GM19397 (cell line): ENCODE data around the gene IL18BP.

Experiments
- ATAC-seq: cut with Tn5 transposase; IDR thresholded peaks from one replicate; pipeline ENCODE4 v1.9.1; 2021; ENCODE audit warnings: mild to moderate bottlenecking, moderate library complexity; ENCODE audit not compliant: unreplicated experiment

IL18BP gene

GRCh38 chr11:71996517-71996916 is 2.2 kb upstream of the IL18BP start:
- no peak for ATAC-seq

DNA sequence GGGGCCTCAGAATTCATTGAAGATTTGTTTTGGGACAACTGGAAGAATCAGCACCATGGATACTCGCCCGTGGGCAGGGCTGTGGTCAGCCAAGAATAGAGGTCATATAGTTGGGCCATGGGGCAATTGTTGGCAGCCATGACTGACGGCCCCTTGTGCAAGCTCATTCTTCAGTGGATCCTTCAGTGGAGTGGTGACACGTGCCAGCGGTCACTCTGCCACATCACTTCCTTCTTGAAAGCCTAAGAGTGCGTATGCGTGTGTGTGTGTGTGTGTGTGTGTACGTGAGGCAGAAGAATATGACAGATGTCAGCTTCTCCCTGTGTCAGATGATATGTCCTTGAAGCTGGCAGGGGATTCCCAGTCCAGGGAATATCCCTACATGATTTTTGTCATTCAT is 1.8 kb upstream of the IL18BP start:
- no peak for ATAC-seq

- no peak for ATAC-seq
Measured at GRCh38 chr11:71997594-71997993, 1.1 kb upstream of the IL18BP start.

GRCh38 chr11:71998061-71998460 is 648 bp upstream of the IL18BP start:
- ATAC-seq = no peak

DNA sequence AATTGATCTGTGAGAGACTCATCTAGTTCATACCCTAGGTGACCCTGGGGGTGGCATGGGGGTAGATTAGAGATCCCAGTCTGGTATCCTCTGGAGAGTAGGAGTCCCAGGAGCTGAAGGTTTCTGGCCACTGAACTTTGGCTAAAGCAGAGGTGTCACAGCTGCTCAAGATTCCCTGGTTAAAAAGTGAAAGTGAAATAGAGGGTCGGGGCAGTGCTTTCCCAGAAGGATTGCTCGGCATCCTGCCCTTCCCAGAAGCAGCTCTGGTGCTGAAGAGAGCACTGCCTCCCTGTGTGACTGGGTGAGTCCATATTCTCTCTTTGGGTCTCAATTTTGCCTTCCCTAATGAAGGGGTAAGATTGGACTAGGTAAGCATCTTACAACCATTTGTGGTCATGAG is 653 bp downstream of the IL18BP start:
- no peak for ATAC-seq

GRCh38 chr11:71999798-72000197 is 1.1 kb downstream of the IL18BP start:
- ATAC-seq = no peak

GRCh38 chr11:72000202-72000867 is 1.6 kb downstream of the IL18BP start:
- ATAC-seq = no peak

DNA sequence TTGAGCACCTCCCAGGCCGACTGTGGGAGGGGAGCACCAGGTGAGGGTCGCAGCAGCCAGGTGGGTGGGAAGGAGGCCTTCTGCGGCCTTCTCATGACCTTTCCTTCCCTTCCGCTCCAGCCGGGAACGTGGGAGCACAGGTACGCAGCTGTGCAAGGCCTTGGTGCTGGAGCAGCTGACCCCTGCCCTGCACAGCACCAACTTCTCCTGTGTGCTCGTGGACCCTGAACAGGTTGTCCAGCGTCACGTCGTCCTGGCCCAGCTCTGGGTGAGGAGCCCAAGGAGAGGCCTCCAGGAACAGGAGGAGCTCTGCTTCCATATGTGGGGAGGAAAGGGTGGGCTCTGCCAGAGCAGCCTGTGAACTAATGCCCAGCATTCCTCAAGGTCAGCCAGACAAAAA is 2.6 kb downstream of the IL18BP start:
- ATAC-seq = no peak

DNA sequence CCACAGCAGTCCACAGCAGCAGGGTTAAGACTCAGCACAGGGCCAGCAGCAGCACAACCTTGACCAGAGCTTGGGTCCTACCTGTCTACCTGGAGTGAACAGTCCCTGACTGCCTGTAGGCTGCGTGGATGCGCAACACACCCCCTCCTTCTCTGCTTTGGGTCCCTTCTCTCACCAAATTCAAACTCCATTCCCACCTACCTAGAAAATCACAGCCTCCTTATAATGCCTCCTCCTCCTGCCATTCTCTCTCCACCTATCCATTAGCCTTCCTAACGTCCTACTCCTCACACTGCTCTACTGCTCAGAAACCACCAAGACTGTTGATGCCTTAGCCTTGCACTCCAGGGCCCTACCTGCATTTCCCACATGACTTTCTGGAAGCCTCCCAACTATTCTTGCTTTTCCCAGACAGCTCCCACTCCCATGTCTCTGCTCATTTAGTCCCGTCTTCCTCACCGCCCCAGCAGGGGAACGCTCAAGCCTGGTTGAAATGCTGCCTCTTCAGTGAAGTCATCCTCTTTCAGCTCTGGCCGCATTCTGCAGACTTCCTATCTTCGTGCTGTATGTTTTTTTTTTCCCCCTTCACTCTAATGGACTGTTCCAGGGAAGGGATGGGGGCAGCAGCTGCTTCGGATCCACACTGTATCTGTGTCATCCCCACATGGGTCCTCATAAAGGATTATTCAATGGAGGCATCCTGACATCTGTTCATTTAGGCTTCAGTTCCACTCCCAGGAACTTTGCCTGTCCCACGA is 3.3 kb downstream of the IL18BP start:
- ATAC-seq = no peak

DNA sequence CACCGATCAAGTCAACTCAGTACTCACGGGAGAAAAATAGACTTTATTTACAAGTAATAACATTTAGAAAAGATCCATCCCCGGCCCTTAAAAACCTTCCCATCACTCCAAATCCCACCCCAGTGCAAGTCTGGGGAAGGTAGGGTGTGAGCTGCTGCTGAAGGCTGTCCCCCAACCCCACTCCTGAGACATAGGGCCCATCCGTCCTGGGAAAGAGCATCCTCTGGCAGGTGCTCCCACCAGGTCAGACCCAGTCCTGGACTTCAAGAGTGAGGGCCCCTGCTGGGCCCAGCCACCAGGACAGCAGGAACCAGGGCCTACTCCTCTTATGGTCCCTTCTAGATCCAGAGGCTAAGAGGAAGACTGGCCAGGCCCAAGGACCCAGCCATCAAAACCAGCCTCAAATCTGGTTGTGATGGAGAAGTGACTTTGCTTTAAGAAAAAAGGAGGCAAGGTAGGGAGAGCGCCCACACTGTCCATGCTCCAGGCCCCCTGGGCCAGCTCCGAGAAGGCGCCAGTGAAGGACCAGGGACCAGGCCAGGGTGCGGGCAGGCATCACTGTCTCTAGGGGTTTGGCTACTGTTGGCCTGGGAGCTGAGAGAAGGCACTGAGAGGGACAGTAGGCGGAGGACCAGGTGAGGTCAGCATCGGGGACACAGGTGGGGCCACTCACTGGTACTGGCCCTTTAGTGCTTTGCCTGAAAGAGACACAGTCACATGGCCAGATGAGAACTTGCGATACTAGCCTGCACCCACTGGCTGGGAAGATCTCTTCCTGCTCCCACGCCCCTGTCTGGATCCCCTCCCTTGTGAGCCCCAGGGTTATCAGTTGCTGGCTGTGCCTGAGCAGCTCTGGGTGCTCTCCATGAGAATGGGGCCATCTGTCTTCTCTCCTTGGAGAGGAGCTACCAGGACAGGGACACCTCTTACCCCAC is 4.4 kb downstream of the IL18BP start:
- ATAC-seq = no peak

DNA sequence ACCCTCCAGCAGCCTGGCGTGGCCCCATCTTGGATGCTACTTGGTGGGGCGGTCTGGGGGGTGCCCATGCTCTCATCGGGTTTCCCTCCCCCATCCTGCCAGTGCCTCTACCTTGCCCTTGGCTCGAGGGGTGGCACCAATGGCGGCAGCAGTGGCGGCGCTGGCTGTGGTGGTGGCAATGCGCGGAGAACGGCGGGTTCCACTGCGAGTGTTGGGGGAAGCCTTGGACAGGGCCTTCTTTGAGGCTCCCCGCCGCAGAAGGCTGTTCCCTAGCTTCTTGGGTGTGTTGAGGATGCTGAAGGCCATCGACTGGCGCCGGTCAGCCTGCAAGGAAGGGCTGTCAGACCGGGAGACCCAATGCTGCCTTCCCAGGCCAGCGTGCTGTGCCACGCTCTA is 5.1 kb downstream of the IL18BP start:
- no peak for ATAC-seq

GRCh38 chr11:72004515-72005346 is 6.0 kb downstream of the IL18BP start:
- no peak for ATAC-seq

DNA sequence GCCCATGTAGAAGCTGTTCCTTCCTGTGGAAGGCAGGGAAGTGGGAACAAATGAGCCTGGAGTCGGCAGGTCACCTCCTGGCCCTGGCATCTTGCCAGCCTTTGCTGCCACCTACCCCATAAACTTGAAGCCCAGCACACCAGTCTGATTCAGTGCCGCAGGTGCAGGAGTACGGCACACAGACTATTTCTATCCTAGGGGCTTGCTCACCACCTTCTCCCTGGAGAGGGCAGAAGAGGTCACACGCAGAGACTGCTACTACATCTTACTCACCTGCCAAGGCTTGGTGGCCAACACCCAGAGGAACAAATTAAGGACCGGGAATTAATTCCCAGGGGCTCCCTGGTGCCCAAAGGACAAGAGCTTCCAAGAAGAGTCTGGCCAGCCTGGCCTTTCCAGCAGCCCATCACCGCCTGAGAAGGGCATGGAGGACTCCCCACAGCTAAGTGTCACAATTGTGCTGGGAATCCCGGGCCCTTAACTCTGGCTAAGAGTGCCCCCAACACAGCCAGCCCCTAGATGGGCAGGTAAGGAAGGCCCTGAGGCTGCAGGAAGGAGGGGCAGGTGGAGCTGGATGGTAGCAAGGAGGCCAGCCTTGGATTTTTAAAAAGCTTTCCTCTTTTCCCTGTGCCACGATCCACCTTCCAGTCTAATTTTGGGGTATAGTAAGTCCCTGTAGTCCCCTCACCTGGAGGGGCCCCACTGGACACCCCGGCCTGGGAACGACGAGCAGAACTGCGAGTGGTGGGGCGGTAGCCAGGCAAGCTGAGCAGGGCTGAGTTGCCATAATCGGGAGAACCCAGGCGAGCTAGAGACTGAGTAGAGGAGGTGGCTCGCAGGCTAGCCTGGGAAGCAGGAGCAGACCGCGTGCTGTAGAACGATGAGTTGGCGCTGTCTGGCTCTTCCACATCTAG is 6.9 kb downstream of the IL18BP start:
- ATAC-seq = no peak

GRCh38 chr11:72006309-72007088 is 7.8 kb downstream of the IL18BP start:
- no peak for ATAC-seq

- ATAC-seq = no peak
Measured at GRCh38 chr11:72007089-72007476, 8.4 kb downstream of the IL18BP start.

DNA sequence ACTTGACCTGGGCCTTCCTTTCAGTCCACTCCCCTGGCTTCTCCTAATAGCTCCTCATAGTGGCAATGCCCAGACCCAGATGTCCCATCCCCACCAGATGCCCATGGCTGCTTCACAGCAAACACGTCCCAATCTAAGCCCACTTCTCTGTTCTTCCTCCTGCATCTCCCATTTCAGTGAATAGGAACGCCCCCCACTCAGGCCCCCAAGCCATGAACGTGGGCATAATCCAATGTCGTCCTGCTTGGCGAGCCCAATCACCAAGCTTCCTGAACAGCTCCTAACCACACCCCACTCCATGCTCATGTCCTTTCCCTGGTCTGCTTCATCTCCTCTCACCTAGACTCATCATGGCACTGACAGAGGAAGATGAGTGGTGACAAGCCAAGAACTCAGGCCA is 8.9 kb downstream of the IL18BP start:
- no peak for ATAC-seq

GRCh38 chr11:72008728-72009127 is 10.0 kb downstream of the IL18BP start:
- no peak for ATAC-seq

GRCh38 chr11:72009156-72009555 is 10.4 kb downstream of the IL18BP start:
- no peak for ATAC-seq
